MCF 10A (cell line): ENCODE results near the gene MAGI1. TPM values are rescaled to one million over a fixed set of nuclear protein-coding genes. Genes with fewer than 3 reads are reported as not detected.
A peak's percentile ranks its signal among the peaks of the same experiment; 100 is the strongest.

Experiments used
- BruUV-seq: library from RNA; stranded (reverse); fragments of 400-500 nt; replicated peaks from 2 replicates; lab custom pipeline; 2021; lab: Mats Ljungman, UMichigan
- CTCF ChIA-PET: fragments of 300-600 bp; sonication (Branson Sonifier 250); formaldehyde crosslinking; extraction: SDS; loops from one replicate; lab custom pipeline; 2021; ENCODE audit warnings: antibody characterized with exemption, inconsistent platforms; lab: Yijun Ruan, JAX
- POLR2A ChIA-PET: fragments of 300-600, 350-650 bp; sonication (Branson Sonifier 250); formaldehyde crosslinking; extraction: SDS; loops from one replicate; lab custom pipeline; 2020; ENCODE audit warnings: antibody characterized with exemption, inconsistent platforms; lab: Yijun Ruan, JAX
- DNase-seq: peaks from one replicate; pipeline ENCODE4 v3.0.0-alpha.2; 2018; ENCODE audit not compliant: unreplicated experiment
- H3K27ac Mint-ChIP-seq: one replicate; pipeline ENCODE4 v1.8.0; 2022; ENCODE audit warnings: mild to moderate bottlenecking, low read depth, mixed read lengths; ENCODE audit not compliant: unreplicated experiment
- H3K27me3 Mint-ChIP-seq: one replicate; pipeline ENCODE4 v1.8.0; 2022; ENCODE audit warnings: mixed read lengths; ENCODE audit not compliant: insufficient read depth, unreplicated experiment
- H3K36me3 Mint-ChIP-seq: one replicate; pipeline ENCODE4 v1.8.0; 2022; ENCODE audit warnings: mild to moderate bottlenecking, moderate library complexity, mixed read lengths; ENCODE audit not compliant: insufficient read depth, unreplicated experiment
- H3K4me1 Mint-ChIP-seq: one replicate; pipeline ENCODE4 v1.8.0; 2022; ENCODE audit warnings: mixed read lengths; ENCODE audit not compliant: insufficient read depth, unreplicated experiment
- H3K4me3 Mint-ChIP-seq: one replicate; pipeline ENCODE4 v1.8.0; 2022; ENCODE audit warnings: mild to moderate bottlenecking, moderate library complexity, mixed read lengths; ENCODE audit not compliant: unreplicated experiment
- H3K9me3 Mint-ChIP-seq: one replicate; pipeline ENCODE4 v1.8.0; 2022; ENCODE audit warnings: mixed read lengths; ENCODE audit not compliant: unreplicated experiment
- intact Hi-C: fragments of 100-400 bp; cut with micrococcal nuclease; formaldehyde crosslinking; loops from 2 replicates; pipeline ENCODE4 v1.14.1; 2022
- total RNA-seq: library from RNA; stranded (reverse); gene quantifications from 2 replicates; pipeline ENCODE4 v1.2.3, GENCODE V29; 2022
- TF ChIP-seq, protein P1 (sequence below): fragments of 200-600 bp; IDR thresholded peaks from one replicate; pipeline ENCODE4 v1.8.0; 2022; ENCODE audit warnings: antibody characterized with exemption, mild to moderate bottlenecking; ENCODE audit not compliant: unreplicated experiment

Gene MAGI1
- total RNA-seq, 1 experiment from 2014 or later = 6.2 TPM

DNA sequence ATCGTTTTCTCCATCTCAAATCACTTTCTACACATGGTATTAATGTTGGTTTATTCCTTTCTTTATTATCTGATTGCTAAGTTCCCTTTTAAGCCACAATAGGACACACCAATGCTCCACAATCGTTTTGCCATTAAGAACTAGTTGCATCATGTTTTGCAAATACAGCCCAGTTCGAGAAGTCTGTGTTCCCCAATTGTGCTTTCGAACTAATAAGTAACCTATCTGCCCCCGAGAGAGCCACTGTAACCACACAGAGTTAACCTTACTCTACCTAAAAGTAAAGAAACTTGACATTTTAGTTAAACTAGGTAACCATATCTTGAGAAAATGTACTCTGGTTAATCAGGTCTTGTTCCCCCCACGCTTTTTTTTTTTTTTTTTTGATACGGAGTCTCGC is 39.1 kb downstream of the MAGI1 start:
- H3K36me3 Mint-ChIP-seq = no peaks in the 10 kb centered on the region
- H3K27ac Mint-ChIP-seq = no peak overlapping the region
- peaks cover 35% of the 10 kb centered on the region for H3K4me1 Mint-ChIP-seq
- no peaks in the 10 kb centered on the region for H3K9me3 Mint-ChIP-seq
- DNase-seq = no peak
- TF ChIP-seq, protein P1, sequence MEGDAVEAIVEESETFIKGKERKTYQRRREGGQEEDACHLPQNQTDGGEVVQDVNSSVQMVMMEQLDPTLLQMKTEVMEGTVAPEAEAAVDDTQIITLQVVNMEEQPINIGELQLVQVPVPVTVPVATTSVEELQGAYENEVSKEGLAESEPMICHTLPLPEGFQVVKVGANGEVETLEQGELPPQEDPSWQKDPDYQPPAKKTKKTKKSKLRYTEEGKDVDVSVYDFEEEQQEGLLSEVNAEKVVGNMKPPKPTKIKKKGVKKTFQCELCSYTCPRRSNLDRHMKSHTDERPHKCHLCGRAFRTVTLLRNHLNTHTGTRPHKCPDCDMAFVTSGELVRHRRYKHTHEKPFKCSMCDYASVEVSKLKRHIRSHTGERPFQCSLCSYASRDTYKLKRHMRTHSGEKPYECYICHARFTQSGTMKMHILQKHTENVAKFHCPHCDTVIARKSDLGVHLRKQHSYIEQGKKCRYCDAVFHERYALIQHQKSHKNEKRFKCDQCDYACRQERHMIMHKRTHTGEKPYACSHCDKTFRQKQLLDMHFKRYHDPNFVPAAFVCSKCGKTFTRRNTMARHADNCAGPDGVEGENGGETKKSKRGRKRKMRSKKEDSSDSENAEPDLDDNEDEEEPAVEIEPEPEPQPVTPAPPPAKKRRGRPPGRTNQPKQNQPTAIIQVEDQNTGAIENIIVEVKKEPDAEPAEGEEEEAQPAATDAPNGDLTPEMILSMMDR = no peak
- intact Hi-C loops = loop anchor here (2.0 to 5.0 kb wide), 2 partner anchors 39 to 107 kb away; partner anchors contain the start of gene MAGI1
- H3K27me3 Mint-ChIP-seq = no peaks in the 10 kb centered on the region
- CTCF ChIA-PET = no interaction called here
- POLR2A ChIA-PET = no interaction called here
- no TSS peak for BruUV-seq
- no peak overlapping the region for H3K4me3 Mint-ChIP-seq

DNA sequence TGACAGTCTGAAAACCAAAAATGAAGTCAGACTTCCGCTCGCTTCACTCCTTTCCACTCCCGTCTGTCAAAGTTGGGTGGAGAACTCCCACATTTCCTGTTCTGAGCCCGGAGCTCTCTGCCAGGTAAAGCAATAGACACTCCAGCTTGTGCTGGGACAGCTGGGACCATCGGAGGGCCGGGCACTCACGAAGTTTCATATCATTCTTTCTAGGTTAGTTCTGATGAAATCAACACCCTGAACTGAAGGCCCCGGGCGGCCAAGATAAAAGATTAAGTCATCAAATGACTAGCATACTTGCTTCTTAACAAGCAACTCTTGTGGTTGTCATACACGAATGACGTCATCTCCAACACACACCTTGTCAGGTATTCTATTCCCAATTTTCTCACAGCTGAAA is 42.1 kb downstream of the MAGI1 start:
- peaks cover 40% of the 10 kb centered on the region for H3K4me1 Mint-ChIP-seq

DNA sequence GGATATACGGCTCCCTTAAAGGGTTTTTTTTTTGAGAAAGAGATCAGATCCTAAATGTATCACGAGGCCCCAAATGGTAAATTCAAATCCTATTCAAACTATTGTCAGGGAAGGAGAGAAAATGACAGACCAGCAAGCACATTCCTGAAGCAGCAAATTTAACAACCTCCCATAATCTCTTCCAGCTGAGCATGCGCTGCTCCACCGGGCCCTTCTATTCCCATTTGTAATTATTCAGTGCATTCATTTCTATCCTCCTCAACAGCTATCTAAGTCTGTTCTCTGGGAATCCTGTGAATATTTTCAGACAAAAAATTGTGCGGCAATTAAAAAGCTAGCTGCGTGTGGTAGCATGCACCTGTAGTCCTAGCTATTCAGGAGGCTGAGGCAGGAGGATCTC is 43.2 kb downstream of the MAGI1 start:
- peak overlapping the region; percentile 3 for H3K27ac Mint-ChIP-seq
- no peaks in the 10 kb centered on the region for H3K27me3 Mint-ChIP-seq
- H3K4me3 Mint-ChIP-seq = no peak overlapping the region
- H3K4me1 Mint-ChIP-seq = peaks cover 40% of the 10 kb centered on the region
- no peaks in the 10 kb centered on the region for H3K9me3 Mint-ChIP-seq
- POLR2A ChIA-PET = interaction anchor here (0.6 to 2.3 kb wide), 12 partner anchors 10 to 1973 kb away, joined by 3 to 11 read pairs (median 4); partner anchors contain the start of gene MAGI1
- CTCF ChIA-PET = interaction anchor here (0.6 to 1.5 kb wide), 6 partner anchors 12 to 142 kb away, joined by 3 to 4 read pairs (median 4); no protein-coding TSS in a partner anchor
- DNase-seq = no peak
- no peaks in the 10 kb centered on the region for H3K36me3 Mint-ChIP-seq
- no TSS peak for BruUV-seq
- TF ChIP-seq, protein P1 = no peak
- intact Hi-C loops = loop anchor here (5.0 kb wide), 1 partner anchor 103 kb away; no protein-coding TSS in a partner anchor

More for the DNA sequence above, 42.1 kb downstream of the MAGI1 start:
- Mint-ChIP-seq H3K4me3 (peak overlapping the region; percentile 53), H3K36me3 (no peaks in the 10 kb centered on the region), H3K27me3 (no peaks in the 10 kb centered on the region), H3K9me3 (no peaks in the 10 kb centered on the region), H3K27ac (peak overlapping the region; percentile 36)
- CTCF ChIA-PET = interaction anchor here (0.7 to 1.3 kb wide), 3 partner anchors 27 to 156 kb away, joined by 3 to 5 read pairs (median 5); no protein-coding TSS in a partner anchor
- TF ChIP-seq, protein P1 = no peak
- POLR2A ChIA-PET = interaction anchor here (0.6 to 2.2 kb wide), 7 partner anchors 10 to 1974 kb away, joined by 3 to 11 read pairs (median 5); no protein-coding TSS in a partner anchor
- intact Hi-C loops = loop anchor here (2.0 to 5.0 kb wide), 2 partner anchors 32 to 104 kb away; no protein-coding TSS in a partner anchor
- peak; percentile 79 for DNase-seq
- BruUV-seq = no TSS peak

DNA sequence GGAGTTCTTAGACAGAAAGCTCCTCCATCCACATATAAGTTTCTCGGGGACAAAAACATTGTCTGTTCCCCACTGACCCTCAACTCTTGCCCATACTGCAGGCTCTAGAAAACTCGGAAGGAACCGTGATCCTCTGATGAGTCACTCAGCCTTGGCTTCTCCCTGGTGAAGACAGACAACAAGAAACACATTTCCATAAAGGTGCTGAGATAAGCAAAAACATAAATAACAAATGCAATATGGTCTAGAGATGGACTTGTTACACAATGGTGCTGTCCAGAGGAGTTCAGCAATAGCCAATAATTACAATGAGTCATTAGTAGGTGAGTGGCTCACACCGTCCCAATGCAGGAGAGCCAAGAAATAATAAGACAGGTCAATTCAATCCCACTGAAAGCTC is 43.7 kb downstream of the MAGI1 start:
- intact Hi-C loops = loop anchor here (5.0 kb wide), 1 partner anchor 103 kb away; no protein-coding TSS in a partner anchor
- Mint-ChIP-seq H3K27ac (peak overlapping the region; percentile 3), H3K27me3 (no peaks in the 10 kb centered on the region), H3K36me3 (no peaks in the 10 kb centered on the region), H3K9me3 (no peaks in the 10 kb centered on the region), H3K4me3 (no peak overlapping the region), H3K4me1 (peaks cover 40% of the 10 kb centered on the region)
- peak; percentile 81 for DNase-seq
- ChIA-PET CTCF (interaction anchor here (0.5 to 1.5 kb wide), 9 partner anchors 17 to 1565 kb away, joined by 3 to 4 read pairs (median 3); no protein-coding TSS in a partner anchor), POLR2A (interaction anchor here (0.6 to 2.3 kb wide), 13 partner anchors 10 to 1972 kb away, joined by 3 to 11 read pairs (median 4); partner anchors contain the start of gene MAGI1)
- TF ChIP-seq, protein P1 = no peak
- BruUV-seq = no TSS peak
